GM12873 (cell line): Measurements from ENCODE around the gene AK9.

Experiments used
- CTCF ChIP-seq: IDR thresholded peaks from 2 replicates; pipeline ENCODE4 v1.5.1; 2012; ENCODE audit warnings: low read depth, mild to moderate bottlenecking, moderate library complexity, low read length, control low read depth; ENCODE audit not compliant: insufficient read depth; ENCODE audit errors: missing control alignments

The AK9 gene

GRCh38 chr6:109449795-109450673, 241.0 kb downstream of the AK9 start:
- TF ChIP-seq CTCF: no peak

DNA sequence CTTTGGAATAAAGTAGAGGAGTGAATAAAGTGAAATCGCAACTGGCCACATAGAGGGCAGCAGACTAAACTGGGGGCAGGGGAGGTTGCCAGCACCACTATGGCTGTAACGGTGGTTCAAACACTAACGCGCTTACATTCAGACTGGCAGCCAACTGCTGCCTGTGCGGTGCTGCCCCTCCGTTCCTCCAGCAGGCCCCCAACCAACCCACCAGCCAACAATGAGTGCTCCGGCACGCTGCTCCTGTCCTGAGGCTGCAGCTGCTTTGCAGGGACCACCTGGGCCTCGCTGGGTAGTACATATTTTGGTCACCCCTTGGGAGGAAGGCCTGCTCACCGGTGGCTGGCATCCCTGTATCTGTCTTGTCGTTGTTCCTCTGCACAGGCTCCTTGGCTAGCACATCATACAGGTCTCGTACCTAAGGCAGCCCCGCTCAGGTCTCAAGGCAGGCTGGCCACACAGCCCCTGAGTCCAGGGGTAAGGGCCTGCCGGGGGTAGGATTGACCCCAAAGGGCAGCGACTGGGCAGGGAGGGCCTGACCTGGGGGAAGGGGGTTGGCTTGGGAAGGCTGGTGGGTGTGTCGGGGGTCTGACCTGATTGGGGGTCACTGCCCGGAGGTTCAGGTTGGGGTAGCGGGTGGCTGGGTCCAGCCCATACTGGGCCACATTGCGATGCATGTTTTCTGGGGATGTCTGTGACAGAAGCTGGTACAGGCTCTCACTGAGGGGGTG, 241.8 kb downstream of the AK9 start:
- TF ChIP-seq CTCF: no peak

GRCh38 chr6:109448615-109449014, 242.4 kb downstream of the AK9 start:
- no peak for TF ChIP-seq CTCF

GRCh38 chr6:109447878-109448555, 243.0 kb downstream of the AK9 start:
- no peak for TF ChIP-seq CTCF

DNA sequence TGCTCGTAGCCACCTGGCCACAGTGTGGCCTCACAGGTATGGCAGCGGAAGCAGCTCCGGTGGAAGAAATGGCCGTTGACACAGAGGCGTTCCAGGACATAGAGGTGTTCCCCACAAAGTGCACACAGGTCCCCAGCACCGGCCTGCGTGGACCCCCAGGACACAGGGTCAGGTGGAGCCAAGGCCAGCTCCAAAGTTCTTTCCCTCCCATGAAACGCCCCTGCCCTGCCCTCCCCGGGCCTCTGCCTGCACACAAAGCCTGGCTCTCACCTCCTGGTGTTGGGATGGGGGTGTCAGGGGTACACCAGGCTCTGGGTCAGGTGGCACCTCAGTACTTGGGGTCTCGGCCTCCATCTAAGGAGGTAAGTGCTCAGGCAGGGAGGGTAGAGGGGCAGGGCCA, 243.9 kb downstream of the AK9 start:
- TF ChIP-seq CTCF: no peak

- TF ChIP-seq CTCF: no peak
These were observed 244.5 kb downstream of the AK9 start for GRCh38 chr6:109446541-109446940.

DNA sequence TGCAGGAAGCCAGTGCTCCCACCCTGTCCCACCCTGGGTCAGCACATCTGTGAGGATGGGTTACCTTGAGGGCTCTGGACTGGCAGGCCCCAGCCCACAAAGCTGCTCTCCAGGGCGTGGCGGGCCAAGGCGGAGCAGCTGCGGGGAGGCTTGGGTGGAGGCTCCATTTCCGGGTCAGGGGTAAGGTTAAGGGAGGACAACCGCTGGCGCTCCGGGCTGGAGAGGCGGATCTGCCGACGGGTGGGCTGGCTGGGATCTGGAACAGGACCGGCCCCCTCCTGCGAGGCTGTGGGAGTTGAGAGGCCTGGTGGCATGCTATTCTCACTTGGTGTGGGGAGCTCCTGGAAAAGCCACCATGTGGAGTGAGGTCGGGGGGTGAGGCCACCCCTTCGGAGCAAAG, 244.9 kb downstream of the AK9 start:
- TF ChIP-seq CTCF: no peak
